ENCODE measurements around the gene MACROD2.
"Not testable (repeated sequence)": the region's sequence is repeated elsewhere in the genome, so short reads cannot be mapped to it uniquely, and the experiment has no call there.

The MACROD2 gene

DNA sequence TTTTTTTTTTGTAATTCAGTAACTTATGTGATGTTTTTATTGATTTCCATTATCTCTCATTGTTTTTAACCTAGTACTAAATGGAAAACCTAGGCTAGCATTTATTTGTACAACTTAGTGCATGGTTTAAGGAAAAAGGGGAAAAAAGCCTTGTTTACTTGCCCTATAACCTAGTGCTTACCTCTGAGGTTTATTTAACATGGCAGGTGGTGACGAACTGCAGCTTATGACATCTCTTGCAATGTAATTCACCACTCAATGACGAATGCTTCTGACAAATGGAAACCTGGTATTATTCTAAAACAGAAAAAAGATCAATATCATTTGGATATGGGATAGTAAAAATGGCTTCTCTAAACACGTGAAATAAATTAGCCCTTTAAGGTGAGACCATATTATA, 960.7 kb downstream of the MACROD2 start:
- no peak for DNase-seq (ENCODE audit: low spot score)

DNA sequence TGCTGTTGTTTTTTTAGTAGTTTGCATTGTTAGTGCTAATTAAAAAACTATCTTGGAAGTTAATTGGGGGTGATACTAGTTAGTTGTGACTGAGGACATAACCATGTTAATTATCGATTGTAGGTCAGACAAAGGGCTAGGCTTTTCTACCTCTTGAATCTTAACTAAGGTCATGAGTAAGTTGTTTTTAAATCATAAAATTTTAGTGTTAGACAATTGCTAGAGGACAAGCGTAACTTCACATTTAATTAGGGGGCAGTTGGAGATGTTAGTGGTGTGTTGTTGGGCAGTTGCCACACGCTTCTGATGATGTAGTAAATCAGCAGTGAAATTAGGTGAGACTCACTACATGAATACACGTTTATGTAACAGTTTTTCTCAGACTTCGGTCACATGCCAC, 961.2 kb downstream of the MACROD2 start:
- DNase-seq (ENCODE audit: low spot score), result no peak

DNA sequence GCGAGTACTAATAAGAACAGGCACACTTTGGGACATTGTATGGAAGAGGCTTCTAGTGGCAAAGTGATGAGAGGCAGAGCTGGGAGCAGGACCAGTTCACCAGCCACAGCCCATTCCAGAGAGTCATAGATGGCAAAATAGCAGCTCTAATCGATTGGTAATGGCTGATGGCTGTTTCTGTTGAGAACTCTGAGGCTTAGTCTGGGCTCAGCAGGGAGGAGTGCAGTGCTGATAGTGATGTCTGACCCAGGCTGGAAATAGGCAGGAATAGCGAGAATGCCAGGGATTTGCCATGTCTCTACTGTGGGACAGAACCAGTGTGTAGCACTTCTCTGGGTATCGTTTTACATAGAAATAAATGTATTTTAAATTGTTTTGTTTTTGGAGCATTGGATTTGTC, 962.1 kb downstream of the MACROD2 start:
- no peak for DNase-seq (ENCODE audit: low spot score)

DNA sequence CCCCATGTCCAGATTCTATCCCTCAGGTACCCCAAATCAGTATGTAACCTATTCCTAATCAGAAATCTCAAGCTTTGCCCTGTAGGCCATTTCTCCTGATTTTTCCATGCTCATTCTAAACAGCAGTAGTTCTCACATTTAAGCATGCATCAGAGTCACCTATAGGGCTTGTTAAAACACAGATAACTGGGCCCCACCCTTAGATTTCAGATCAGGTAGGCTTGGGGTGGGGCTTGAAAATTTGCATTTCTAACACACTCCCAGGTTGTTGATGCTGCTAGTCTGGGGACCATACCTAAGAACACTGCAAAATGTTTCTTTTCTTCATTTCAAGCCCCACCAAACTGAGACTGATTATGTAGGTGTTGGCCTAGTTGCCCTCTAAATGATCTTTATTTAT, 963.3 kb downstream of the MACROD2 start:
- no peak for DNase-seq (ENCODE audit: low spot score)

DNA sequence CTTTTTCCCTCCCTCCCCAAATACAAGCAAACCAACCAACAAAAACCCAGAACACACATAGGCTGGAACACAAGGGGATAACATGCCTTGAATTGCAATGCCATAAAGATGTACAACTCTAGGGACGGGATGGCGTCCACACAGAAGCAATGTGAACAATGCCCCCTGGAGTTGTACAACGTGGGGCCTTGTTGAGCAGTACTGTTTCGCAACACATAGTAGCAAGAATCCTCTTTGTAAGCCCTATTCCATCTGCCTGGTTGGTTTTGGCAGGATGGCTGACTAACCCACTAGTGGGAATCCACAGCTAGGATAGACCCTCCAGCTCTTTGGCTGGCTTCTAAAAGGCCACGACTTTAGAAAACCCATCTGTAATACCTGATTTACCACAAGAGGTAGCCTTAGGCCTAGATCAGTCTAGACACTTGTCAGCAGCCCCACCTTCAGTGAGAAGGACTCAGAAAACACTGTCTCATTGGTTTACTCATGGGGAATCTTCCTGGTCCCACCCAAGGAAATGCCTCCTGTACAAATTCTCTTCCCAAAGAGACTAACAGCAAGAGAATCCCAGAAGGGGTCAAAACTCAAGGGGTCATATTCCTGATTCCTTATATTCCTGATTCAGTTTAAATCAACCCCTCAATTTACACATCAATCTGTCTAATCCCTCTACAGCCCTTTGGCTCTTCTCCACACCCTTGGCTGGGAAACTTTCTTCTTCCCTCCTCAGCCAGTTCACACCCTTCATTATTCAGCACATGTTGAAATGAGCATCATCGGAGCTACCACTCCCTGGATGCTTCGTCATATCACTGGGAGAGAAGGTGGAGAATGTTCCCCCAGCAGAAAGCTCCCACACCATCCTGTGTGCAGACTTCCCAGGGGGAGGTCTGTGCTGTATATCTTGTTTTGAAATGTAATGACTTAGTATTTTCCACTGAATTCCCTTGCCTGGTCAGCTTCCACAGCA, 964.5 kb downstream of the MACROD2 start:
- DNase-seq (ENCODE audit: low spot score), result no peak

DNA sequence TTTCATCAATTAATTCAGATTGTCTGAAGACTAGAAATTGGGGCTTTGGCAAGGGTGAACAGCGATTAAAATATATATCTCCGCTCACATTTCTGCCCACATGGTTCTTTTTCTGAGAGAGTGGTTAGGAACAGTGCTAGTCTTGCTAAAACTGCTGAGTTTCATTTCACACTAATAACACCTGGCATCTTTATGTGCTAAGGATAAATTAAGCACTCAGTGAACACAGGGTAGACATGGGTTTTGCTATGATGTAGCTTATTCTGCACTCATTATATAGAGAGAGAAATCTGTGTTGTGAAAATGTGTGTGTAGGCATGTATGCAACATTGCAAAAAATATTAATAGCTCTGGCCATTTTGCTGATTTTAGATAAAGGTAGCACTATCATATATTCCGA, 965.5 kb downstream of the MACROD2 start:
- DNase-seq (ENCODE audit: low spot score), result no peak

DNA sequence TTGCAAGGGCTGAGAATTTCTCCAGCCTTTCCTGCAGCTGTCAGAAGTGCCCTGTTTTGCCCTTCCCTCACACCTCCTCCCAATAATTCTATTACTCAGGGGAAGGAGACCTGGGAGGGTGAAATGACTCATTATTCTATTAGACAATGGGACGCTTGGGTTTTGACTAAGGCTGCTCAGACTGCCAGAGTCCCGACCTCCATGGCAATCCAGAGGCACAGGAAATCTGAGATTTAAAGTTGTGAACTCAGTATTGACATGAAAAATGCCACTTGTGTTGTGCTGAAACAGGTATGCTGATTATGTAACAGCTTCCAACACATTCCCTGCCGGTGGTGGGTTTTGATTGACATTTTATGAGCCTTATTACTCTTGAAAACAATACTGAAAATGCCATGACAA, 967.9 kb downstream of the MACROD2 start:
- no peak for DNase-seq (ENCODE audit: low spot score)

DNA sequence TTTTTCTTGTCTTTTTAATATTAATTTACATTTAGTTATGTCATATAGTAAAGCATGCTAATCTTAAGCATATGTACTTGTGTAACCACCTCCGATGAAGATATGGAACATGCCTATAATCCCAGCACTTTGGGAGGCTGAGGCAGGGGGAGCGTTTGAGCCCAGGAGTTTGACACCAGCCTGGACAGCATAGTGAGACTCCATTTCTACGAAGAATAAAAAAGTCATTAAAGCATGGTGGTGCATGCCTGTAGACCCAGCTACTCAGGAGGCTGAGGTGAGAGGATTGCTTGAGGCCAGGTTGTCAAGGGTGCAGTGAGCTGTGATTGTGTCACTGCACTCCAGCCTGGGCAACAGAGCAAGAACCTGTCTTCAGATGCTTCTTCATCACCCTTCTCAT, 970.9 kb downstream of the MACROD2 start:
- DNase-seq (ENCODE audit: low spot score), result no peak

DNA sequence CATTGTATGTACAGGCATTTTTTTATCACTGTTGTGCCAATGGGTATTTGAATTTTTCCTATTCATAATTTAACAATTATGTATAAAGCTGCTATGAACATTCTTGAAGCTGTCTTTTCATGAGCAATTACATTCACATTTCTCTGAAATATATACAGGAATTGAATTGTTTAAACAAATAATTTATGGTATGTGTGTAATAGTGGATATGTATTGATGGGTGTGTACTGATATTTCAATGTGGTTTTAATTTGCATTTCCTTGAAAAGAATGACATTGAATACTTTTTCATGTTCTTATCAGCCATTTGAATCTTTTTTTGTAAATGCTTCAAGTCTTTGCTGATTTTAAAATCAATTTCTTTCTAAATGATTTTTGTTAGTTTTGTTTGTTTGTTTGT, 971.5 kb downstream of the MACROD2 start:
- DNase-seq (ENCODE audit: low spot score), result no peak

DNA sequence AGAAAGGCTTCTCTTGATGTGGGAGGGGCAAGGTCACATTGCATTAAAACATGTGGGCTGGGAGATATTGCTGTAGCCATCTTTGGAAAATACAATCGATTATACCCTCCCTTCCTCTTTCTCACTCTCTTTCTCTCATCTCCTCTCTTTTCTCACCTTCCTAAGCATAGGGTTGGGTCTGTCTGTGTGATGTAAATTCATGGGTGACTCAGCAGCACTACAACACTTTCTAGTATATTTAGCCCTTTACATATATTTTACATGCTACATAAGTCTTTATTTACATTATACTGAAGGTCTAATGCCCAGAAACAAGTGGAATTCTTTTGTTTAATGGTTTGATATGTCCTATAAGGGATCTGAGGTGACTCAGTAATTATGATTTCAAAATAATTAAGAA, 976.9 kb downstream of the MACROD2 start:
- no peak for DNase-seq (ENCODE audit: low spot score)

DNA sequence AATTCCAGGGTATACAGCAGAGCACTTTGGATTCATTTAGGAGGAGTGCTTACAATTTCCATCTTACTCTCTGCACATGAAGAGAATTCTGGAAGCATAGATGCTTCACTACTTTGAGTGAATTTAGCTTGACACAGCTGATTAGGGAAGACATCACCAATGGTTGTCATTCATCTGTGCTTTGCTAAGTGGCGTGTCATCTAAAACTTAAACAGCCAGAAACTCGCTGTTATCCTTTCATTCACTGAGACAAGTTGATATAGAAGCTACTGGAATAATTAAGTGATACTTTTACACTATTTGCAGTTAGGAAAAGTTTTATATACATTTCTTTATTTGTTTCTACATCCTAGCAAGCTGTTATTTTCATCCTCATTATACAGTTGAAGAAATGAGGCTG, 977.4 kb downstream of the MACROD2 start:
- no peak for DNase-seq (ENCODE audit: low spot score)

DNA sequence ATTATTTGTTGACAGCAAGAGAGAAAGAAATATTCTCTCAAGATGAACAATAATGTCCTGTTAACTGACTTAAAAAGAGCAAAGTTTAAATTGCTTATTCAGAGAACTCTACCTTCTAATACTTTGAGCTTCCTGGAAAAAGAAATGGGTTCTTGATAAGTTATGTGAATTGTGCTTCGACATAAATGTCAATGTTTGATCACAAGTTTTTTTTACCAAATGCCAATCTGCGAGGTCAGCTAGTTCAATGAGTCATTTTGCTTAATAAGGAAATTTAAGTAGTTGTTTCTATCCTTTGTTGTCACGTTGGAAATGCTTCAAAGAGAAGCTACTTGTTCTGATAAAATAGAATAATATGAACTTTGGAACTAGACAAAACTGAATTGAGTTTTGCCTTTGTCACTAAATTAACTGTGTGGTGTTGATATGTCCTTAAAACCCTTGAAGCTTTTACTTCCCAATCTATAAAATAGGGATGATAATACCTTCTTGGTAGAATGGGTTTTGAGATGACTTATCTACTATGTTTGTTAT, 984.2 kb downstream of the MACROD2 start:
- no peak for DNase-seq (ENCODE audit: low spot score)

DNA sequence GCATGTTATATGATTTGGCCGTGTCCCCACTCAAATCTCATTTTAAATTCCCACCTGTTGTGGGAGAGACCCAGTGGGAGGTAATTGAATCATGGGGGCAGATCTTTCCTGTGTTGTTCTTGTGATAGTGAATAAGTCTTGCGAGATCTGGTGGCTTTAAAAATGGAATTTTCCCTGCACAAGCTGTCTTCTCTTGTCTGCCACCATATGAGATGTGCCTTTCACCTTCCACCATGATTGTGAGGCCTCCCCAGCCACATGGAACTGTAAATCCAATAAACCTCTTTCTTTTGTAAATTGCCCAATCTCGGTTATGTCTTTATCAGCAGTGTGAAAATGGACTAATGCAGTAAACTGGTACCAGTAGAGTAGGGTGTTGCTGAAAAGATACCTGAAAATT, 986.2 kb downstream of the MACROD2 start:
- DNase-seq (ENCODE audit: low spot score), result not testable (repeated sequence)

DNA sequence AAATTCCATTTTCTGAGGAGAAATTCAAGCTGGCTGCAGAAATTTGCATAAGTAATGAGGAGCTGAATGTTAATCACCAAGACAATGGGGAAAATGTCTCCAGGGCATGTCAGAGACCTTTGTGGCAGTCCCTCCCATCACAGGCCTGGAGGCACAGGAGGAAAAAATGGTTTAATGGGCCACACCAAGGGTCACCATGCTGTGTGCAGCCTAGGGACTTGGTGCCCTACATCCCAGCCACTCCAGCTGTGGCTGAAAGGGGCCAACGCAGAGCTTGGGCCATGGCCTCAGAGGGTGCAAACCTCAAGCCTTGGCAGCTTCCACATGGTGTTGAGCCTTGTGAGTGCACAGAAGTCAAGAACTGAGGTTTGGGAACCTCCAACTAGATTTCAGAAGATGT, 987.0 kb downstream of the MACROD2 start:
- DNase-seq (ENCODE audit: low spot score), result not testable (repeated sequence)

DNA sequence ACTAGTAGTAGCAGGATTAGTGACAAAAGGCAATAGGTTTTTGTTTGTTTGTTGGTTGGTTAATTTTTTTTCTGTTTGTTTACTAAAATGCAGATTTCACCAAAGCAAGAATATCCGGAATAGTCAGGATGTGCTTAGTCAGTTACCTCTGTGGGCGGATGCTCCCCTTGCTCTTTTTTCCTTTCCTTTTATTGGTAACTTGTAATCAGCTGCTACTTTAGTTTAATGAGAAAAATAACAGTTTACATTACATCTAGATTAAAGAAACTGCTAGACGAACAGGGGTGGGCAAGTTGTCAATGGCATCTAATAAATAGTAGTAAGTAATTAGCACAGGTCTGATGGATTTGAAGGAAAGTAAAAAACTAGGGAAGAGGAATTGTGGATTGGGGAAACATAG, 989.0 kb downstream of the MACROD2 start:
- DNase-seq (ENCODE audit: low spot score), result no peak

DNA sequence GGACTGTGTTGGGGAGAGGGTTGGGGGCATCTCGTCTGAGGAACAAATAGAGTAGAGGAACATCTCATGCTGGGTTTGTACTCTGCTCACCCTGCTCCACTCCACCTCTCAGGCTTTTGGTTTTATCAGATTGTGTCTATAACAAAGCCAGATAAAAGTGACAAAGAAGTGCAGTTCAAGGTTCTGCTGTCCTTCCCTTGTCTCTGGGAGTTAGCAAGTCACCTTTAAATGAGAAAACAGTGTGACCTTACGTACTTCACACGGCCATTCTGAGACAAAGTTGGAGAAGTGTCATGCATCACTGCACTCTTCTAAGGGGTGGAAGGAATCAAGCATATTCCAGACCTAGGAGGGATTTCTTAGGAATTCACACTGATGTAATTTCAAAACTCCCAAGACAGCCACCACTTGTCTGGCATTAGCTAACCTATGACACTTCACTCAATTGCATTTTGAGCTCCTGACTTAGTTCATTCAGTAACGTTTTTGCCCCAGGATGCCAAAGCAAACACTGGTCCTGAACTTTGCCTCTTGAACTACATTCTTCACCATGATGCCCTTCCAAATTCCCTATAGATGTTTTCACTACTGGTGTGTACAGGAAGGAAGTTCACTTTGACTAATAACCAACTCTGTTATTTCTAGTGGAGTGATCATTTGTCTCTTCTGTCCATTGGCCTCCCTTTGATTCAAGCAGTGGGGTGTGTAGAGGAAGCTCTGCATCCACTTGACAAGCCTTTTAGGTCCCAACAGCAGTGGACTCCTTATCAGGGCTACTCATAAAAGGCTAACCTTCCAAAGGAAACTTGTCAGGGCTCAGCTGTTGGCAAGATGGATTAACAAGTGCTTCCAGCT, 989.7 kb downstream of the MACROD2 start:
- no peak for DNase-seq (ENCODE audit: low spot score)

DNA sequence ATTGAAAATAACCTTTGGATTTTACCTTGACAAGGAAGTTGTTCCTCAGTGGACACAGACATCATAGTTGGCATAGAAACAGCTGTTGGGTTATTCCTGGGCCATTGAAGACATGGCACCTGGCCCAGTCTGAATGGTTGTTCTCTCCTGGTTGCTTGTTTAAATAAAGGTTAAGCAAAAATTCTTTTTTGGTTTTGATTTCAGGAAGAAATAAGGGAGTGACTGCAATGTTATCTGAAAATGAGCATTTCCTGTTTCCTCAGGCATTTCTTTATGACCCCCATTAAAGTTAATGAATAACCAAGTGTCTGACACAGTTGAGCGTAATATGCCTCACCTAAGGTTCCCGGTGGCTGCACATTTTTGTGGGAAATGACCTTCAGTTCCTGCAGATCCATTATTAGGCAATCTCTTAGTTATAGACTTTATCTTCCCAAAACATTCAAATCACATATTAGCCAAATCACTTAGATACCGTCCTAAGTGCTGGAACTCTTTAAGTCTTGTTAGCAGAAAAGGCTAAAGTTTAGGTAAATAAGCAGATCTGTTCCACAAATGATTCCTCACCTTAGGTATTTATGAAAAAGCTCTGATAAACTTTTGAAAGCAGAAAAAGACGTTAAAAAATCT, 990.8 kb downstream of the MACROD2 start:
- no peak for DNase-seq (ENCODE audit: low spot score)

DNA sequence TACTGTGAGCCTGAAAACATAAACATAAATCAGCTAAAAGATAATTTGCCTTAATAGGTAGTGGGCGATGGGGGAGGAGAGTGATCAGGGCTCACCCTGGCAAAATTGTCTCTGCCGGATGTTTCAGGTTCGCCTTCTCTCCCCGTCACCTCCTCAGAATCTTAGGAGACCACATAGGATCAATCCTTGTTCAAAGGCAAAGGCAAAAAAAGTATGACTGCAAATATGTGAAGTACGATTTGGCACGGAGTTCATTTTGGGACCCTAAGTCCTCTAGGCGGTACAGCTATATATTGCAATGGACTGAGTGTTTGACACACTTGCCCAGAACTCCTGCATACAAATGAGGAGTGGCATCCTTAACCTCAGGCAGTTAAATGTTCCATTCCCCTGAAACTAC, 991.3 kb downstream of the MACROD2 start:
- DNase-seq (ENCODE audit: low spot score), result no peak

DNA sequence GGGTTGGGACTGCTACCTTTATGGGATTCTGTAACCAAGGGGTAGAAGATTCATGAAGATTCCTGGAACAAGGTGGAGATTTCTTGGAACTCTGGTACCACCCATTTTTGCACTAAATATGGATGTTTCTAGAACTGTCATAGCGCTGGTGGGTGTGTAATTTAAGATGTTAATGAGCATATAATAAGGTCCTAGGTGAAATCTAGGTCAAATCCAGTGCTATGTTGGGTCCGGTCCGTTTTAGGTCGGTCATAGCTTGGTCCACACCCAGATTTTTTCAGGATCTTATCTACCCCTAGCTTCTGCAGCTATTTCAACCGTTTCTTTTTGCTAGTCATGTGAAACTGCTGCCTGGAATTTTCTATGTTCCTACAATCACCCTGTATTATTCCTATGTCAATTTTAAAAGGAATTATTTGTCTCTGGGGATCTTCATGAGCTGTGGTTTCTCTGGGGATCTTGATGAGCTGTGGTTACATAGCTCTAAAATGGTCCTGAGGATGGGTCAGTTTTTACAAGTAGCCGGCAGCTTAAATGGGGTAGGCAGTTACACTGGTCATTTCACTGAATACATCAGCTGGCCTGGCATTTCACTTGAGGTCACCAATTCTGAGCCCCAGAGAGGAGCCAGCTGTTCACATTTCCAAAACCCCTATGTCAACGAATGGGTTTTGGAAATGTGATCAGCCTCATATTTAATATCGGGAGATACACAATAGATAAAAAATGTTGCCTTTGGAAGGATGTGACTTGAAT, 994.4 kb downstream of the MACROD2 start:
- no peak for DNase-seq (ENCODE audit: low spot score)

DNA sequence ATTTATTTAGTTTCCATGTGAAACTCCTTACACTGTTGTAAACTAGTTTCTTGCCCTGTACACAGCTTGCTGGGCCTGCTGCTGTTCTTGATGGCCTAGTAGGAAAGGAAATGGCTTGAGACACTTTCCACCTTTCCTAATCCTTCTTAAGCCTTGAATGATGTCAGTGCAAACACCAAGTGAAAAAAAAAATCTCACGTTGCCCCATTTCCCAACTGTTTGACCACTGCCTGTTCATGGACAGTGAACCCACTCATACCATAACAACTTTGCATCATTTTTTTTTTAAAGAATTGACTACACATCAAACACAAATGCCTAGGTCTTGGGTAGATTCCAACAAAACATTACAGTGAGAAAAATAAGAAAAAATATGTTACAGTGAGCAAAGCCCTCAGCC, 995.7 kb downstream of the MACROD2 start:
- DNase-seq (ENCODE audit: low spot score), result no peak

DNA sequence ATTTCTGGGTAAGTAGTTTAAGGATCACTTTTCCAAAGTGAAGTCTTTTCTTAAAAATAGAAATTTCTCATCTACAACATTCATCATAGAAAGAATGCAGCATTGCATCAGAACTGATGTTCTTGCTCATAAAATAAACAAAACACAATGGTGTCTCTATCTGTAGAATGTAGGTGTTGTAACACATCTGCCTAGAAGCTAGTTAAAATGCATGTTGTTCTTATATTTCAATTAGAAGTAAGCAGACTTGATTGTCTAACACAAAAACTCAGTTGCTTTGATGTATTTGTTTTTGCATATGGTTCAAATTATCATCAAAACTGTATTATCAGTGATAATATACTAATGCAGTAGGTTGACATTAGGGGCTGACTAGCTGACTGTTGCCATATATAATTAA, 996.8 kb downstream of the MACROD2 start:
- no peak for DNase-seq (ENCODE audit: low spot score)

DNA sequence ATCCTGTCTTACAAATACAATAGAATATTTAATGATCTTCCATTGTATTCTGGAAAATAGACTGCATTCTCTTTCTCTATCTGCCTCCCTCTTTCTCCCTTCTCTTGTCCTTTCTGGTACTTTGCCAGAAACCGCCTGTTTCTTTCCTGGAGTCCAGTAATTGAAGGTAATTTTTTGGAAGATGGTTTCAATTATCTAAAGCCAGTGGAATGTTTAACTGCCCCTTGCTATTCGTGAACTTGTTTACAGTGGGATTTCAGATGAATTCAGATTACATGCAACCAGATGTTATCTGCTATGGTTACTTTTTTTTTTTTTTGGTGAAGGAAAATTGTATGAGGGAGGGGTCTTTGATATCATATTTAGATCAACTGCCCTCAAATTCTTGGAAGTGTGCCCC, 997.6 kb downstream of the MACROD2 start:
- DNase-seq (ENCODE audit: low spot score), result no peak
